Measurements from ENCODE around the gene FOXA2. TPM values are rescaled to one million over a fixed set of nuclear protein-coding genes. Genes with fewer than 3 reads are reported as not detected.

FOXA2 gene
- total and polyA plus RNA-seq, 2 donors from 2014 or later, result 0.13 TPM; not detected in 1

- no peak overlapping the region for H3K27ac ChIP-seq (ENCODE audit: low read depth in 2 of 2, low read length in 2 of 2)
- no peak for FAIRE-seq
Measured at GRCh38 chr20:22615425-22615824, 31.1 kb upstream of the FOXA2 start.

GRCh38 chr20:22611636-22612035, 27.3 kb upstream of the FOXA2 start:
- H3K27me3 ChIP-seq (ENCODE audit: control insufficient read depth, insufficient read depth, low read length), result no peaks in the 10 kb centered on the region
- intact Hi-C loops (cut with DNase I), result no loop called here
- H3K9me3 ChIP-seq (ENCODE audit: control insufficient read depth in 2 of 3, insufficient read depth in 1 of 3, low read length in 3 of 3), result no peaks in the 10 kb centered on the region
- no peak for FAIRE-seq
- H3K9ac ChIP-seq (ENCODE audit: low read length in 3 of 3), result no peak overlapping the region
- no peak overlapping the region for H3K4me3 ChIP-seq (ENCODE audit: low read length in 3 of 3)
- H3K4me1 ChIP-seq (ENCODE audit: control insufficient read depth in 2 of 3, insufficient read depth in 2 of 3, low read depth in 1 of 3, low read length in 3 of 3), result no peaks in the 10 kb centered on the region
- H3K36me3 ChIP-seq (ENCODE audit: control insufficient read depth in 2 of 3, insufficient read depth in 3 of 3, low read length in 3 of 3), result no peaks in the 10 kb centered on the region
- H3K27ac ChIP-seq (ENCODE audit: low read depth in 2 of 2, low read length in 2 of 2), result no peak overlapping the region
- DNase-seq, result no peak
- TF ChIP-seq CTCF (IDR thresholded peaks at IDR 0.05; ENCODE audit: borderline replicate concordance, extremely low read depth, insufficient read depth), result no peak

More at GRCh38 chr20:22615425-22615824, 31.1 kb upstream of the FOXA2 start:
- intact Hi-C loops (cut with DNase I), result no loop called here
- TF ChIP-seq CTCF (IDR thresholded peaks at IDR 0.05; ENCODE audit: borderline replicate concordance, extremely low read depth, insufficient read depth), result no peak
- Histone ChIP-seq H3K36me3 (ENCODE audit: control insufficient read depth in 2 of 3, insufficient read depth in 3 of 3, low read length in 3 of 3) (no peaks in the 10 kb centered on the region), H3K4me1 (ENCODE audit: control insufficient read depth in 2 of 3, insufficient read depth in 2 of 3, low read depth in 1 of 3, low read length in 3 of 3) (no peaks in the 10 kb centered on the region), H3K4me3 (ENCODE audit: low read length in 3 of 3) (no peak overlapping the region), H3K9ac (ENCODE audit: low read length in 3 of 3) (no peak overlapping the region), H3K27me3 (ENCODE audit: control insufficient read depth, insufficient read depth, low read length) (no peaks in the 10 kb centered on the region), H3K9me3 (ENCODE audit: control insufficient read depth in 2 of 3, insufficient read depth in 1 of 3, low read length in 3 of 3) (no peaks in the 10 kb centered on the region)
- DNase-seq, result no peak

GRCh38 chr20:22607695-22608094, 23.3 kb upstream of the FOXA2 start:
- no peak overlapping the region for H3K27ac ChIP-seq (ENCODE audit: low read depth in 2 of 2, low read length in 2 of 2)
- H3K4me3 ChIP-seq (ENCODE audit: low read length in 3 of 3), result no peak overlapping the region
- H3K9ac ChIP-seq (ENCODE audit: low read length in 3 of 3), result no peak overlapping the region
- intact Hi-C loops (cut with DNase I), result no loop called here
- no peaks in the 10 kb centered on the region for H3K4me1 ChIP-seq (ENCODE audit: control insufficient read depth in 2 of 3, insufficient read depth in 2 of 3, low read depth in 1 of 3, low read length in 3 of 3)
- DNase-seq (no peak), FAIRE-seq (no peak)
- no peaks in the 10 kb centered on the region for H3K9me3 ChIP-seq (ENCODE audit: control insufficient read depth in 2 of 3, insufficient read depth in 1 of 3, low read length in 3 of 3)
- no peaks in the 10 kb centered on the region for H3K27me3 ChIP-seq (ENCODE audit: control insufficient read depth, insufficient read depth, low read length)
- TF ChIP-seq CTCF (IDR thresholded peaks at IDR 0.05; ENCODE audit: borderline replicate concordance, extremely low read depth, insufficient read depth), result no peak
- no peaks in the 10 kb centered on the region for H3K36me3 ChIP-seq (ENCODE audit: control insufficient read depth in 2 of 3, insufficient read depth in 3 of 3, low read length in 3 of 3)

- H3K9ac ChIP-seq (ENCODE audit: low read length in 3 of 3), result no peak overlapping the region
- H3K9me3 ChIP-seq (ENCODE audit: control insufficient read depth in 2 of 3, insufficient read depth in 1 of 3, low read length in 3 of 3), result no peaks in the 10 kb centered on the region
- FAIRE-seq (no peak), DNase-seq (no peak)
- intact Hi-C loops (cut with DNase I), result no loop called here
- H3K36me3 ChIP-seq (ENCODE audit: control insufficient read depth in 2 of 3, insufficient read depth in 3 of 3, low read length in 3 of 3), result no peaks in the 10 kb centered on the region
- no peak overlapping the region for H3K27ac ChIP-seq (ENCODE audit: low read depth in 2 of 2, low read length in 2 of 2)
- no peaks in the 10 kb centered on the region for H3K27me3 ChIP-seq (ENCODE audit: control insufficient read depth, insufficient read depth, low read length)
- no peak for TF ChIP-seq CTCF (IDR thresholded peaks at IDR 0.05; ENCODE audit: borderline replicate concordance, extremely low read depth, insufficient read depth)
- H3K4me3 ChIP-seq (ENCODE audit: low read length in 3 of 3), result no peak overlapping the region
- H3K4me1 ChIP-seq (ENCODE audit: control insufficient read depth in 2 of 3, insufficient read depth in 2 of 3, low read depth in 1 of 3, low read length in 3 of 3), result no peaks in the 10 kb centered on the region
Measured at GRCh38 chr20:22604815-22605214, 20.4 kb upstream of the FOXA2 start.

Data from kidney (tissue), 14 donors.